Nephron progenitor cell (in vitro differentiated cells): ENCODE results near the gene TYMS.
"Not testable (repeated sequence)": the region's sequence is repeated elsewhere in the genome, so short reads cannot be mapped to it uniquely, and the experiment has no call there.

Experiments
- DNase-seq: peaks from one replicate; pipeline ENCODE4 v3.0.0; 2021
- H3K27ac Mint-ChIP-seq: 2 replicates; pipeline ENCODE4 v1.8.0; 2021; ENCODE audit warnings: mild to moderate bottlenecking, moderate library complexity, mixed read lengths
- H3K27me3 Mint-ChIP-seq: 2 replicates; pipeline ENCODE4 v1.8.0; 2021; ENCODE audit warnings: mild to moderate bottlenecking, low read depth, mixed read lengths; ENCODE audit not compliant: poor library complexity
- H3K36me3 Mint-ChIP-seq: 2 replicates; pipeline ENCODE4 v1.8.0; 2021; ENCODE audit warnings: low read depth, mixed read lengths
- H3K4me1 Mint-ChIP-seq: 2 replicates; pipeline ENCODE4 v1.8.0; 2021; ENCODE audit warnings: mixed read lengths
- H3K4me3 Mint-ChIP-seq: 2 replicates; pipeline ENCODE4 v1.8.0; 2021; ENCODE audit warnings: mild to moderate bottlenecking, moderate library complexity, mixed read lengths
- H3K9me3 Mint-ChIP-seq: 2 replicates; pipeline ENCODE4 v1.8.0; 2021; ENCODE audit warnings: mild to moderate bottlenecking, moderate library complexity, mixed read lengths
- CTCF ChIP-seq: fragments of 200-600 bp; sonication (generic); IDR thresholded peaks from 2 replicates; pipeline ENCODE4 v1.5.0; 2021; ENCODE audit warnings: antibody characterized with exemption

TYMS gene

DNA sequence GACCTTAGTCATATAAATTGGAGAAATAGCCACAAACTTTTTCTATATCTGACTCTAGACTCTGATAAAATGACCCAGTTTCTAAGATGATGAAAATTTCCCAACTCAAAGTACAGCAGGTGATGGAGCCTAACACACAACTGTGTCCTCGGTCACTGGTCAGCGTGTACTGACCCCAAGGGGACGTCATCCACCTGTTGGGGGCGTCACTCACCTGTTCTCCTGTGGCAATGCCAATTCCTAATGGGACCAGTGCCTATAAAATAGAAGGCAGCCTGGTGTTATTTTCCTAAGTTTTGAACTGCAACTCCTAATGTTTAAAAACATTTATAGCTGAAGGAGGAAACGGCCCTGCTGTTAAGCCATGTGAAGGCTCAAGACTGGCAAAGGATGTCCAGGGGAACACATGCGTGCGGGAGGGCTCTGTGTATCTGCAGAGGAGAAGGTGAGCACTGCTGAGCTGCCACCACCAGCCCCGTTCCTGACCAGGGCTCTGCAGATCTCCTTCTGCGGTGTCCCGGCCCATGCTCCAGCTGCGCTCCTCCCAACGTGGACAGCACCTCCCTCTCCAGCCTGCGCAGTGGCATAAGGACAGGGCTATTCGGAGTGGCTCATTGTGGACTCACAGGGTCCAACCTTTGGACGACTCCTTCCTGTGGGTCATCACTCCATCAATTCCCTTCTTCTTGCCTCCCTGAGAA lies 21.2 kb downstream of the TYMS start:
- Mint-ChIP-seq H3K4me1 (no peaks in the 10 kb centered on the region), H3K27me3 (no peaks in the 10 kb centered on the region), H3K27ac (no peak overlapping the region), H3K4me3 (no peak overlapping the region), H3K36me3 (peaks cover 54% of the 10 kb centered on the region), H3K9me3 (no peaks in the 10 kb centered on the region)
- DNase-seq: no peak
- TF ChIP-seq CTCF: no peak

DNA sequence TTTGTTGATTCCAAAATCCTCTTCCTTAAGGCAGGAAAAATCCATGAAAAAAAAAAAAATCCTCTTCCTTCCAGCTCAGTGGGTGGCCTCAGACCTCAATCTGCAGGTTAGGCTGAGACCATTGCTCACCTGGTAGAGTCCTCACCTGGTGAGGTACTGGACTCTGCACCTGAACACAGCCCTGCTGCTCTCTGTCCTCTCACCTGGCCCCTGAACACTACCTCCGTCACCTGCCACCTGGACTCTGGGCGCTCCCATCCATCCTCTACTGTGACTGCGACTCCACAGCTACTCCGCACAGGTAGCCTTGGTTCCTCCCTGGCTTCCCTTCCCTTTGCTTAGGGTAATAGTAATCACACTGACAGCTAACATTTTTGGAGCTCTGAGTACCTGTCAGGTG lies 22.1 kb downstream of the TYMS start:
- H3K27me3 Mint-ChIP-seq: no peaks in the 10 kb centered on the region
- TF ChIP-seq CTCF: no peak
- DNase-seq: no peak

DNA sequence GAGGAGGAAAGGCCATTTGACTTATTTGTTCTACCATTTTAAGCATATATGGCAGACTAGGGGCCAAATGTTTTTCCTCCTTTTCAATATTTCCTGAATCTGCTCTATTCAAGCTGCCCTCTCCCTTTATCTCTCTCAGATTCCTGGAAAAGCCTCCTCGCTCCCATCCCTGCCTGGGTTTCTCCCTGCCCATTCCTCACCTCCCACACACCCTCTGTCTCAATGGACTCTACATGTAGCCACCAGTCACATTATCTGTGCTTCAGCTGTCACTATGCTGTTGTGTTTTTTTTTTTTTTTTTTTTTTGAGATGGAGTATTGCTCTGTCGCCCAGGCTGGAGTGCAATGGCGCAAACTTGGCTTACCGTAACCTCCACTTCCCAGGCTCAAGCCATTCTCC lies 22.9 kb downstream of the TYMS start:
- Mint-ChIP-seq H3K9me3 (no peaks in the 10 kb centered on the region), H3K27me3 (no peaks in the 10 kb centered on the region), H3K36me3 (peaks cover 61% of the 10 kb centered on the region), H3K4me3 (no peak overlapping the region), H3K4me1 (no peaks in the 10 kb centered on the region), H3K27ac (peak overlapping the region; percentile 37)
- TF ChIP-seq CTCF: no peak
- DNase-seq: no peak

More for the DNA sequence above, 22.1 kb downstream of the TYMS start:
- Mint-ChIP-seq H3K27ac (peak overlapping the region; percentile 36), H3K36me3 (peaks cover 57% of the 10 kb centered on the region), H3K4me3 (no peak overlapping the region), H3K9me3 (no peaks in the 10 kb centered on the region), H3K4me1 (no peaks in the 10 kb centered on the region)

- peak overlapping the region; percentile 50 for H3K27ac Mint-ChIP-seq
- H3K9me3 Mint-ChIP-seq: no peaks in the 10 kb centered on the region
- H3K4me3 Mint-ChIP-seq: no peak overlapping the region
- H3K36me3 Mint-ChIP-seq: peaks cover 55% of the 10 kb centered on the region
- TF ChIP-seq CTCF: no peak
- no peaks in the 10 kb centered on the region for H3K27me3 Mint-ChIP-seq
- no peak for DNase-seq
- peaks cover 11% of the 10 kb centered on the region for H3K4me1 Mint-ChIP-seq
Measured at GRCh38 chr18:681985-682384, 24.5 kb downstream of the TYMS start.

DNA sequence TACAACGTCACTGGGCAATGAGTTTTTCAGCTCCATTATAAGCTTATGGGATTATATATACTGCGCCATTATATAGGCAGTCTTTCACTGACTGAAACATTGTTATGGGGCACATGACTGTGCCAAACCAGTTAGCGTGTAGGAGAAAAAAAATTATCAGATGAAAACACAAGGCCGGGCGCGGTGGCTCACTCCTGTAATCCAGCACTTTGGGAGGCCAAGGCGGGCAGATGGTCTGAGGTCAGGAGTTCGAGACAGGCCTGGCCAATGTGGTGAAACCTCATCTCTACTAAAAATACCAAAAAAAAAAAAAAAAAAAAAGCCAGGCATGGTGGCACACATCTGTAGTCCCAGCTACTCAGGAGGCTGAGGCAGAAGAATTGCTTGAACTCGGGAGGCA lies 25.0 kb downstream of the TYMS start:
- Mint-ChIP-seq H3K36me3 (peaks cover 53% of the 10 kb centered on the region), H3K4me1 (peaks cover 15% of the 10 kb centered on the region)
- H3K27me3 Mint-ChIP-seq, DNase-seq, H3K9me3 Mint-ChIP-seq, H3K27ac Mint-ChIP-seq, H3K4me3 Mint-ChIP-seq: not testable (repeated sequence)

DNA sequence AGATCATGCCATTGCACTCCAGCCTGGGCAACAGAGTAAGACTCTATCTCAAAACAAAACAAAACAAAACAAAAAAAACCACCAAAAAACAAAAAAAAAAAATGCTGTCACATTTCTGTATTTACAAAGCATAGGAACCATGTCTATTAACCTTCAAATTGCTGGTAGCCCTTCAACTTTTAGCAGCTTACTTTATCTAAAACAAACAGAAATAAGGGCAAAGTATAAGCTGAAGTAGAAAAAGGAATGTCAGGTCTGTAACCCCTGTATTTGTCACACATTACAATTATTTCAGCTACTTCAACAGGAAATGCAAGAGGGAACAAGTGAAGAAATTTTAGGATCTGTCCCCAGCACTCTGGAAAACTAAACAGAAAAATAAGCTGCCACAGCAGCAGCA lies 25.4 kb downstream of the TYMS start:
- no peak overlapping the region for H3K4me3 Mint-ChIP-seq
- H3K4me1 Mint-ChIP-seq: peaks cover 18% of the 10 kb centered on the region
- DNase-seq: no peak
- no peaks in the 10 kb centered on the region for H3K9me3 Mint-ChIP-seq
- TF ChIP-seq CTCF: no peak
- H3K27ac Mint-ChIP-seq: no peak overlapping the region
- peaks cover 2% of the 10 kb centered on the region for H3K27me3 Mint-ChIP-seq
- peaks cover 54% of the 10 kb centered on the region for H3K36me3 Mint-ChIP-seq
